ENCODE data around the gene WDR4. TPM values are rescaled to one million over a fixed set of nuclear protein-coding genes. Genes with fewer than 3 reads are reported as not detected.

The WDR4 gene
- total RNA-seq, 1 experiment from 2014 or later, result 17.6 TPM

GRCh38 chr21:42863504-42863870, 15.9 kb downstream of the WDR4 start:
- 0 out of 2 replicates have a peak, but pooled peaks cover 13% of the 10 kb centered on the region for H3K79me2 ChIP-seq (ENCODE audit: low read depth)
- no peaks in the 10 kb centered on the region for H3F3A ChIP-seq (ENCODE audit: insufficient read depth, low read depth)
- intact Hi-C loops (cut with micrococcal nuclease; ENCODE audit: unreplicated experiment), result no loop called here

DNA sequence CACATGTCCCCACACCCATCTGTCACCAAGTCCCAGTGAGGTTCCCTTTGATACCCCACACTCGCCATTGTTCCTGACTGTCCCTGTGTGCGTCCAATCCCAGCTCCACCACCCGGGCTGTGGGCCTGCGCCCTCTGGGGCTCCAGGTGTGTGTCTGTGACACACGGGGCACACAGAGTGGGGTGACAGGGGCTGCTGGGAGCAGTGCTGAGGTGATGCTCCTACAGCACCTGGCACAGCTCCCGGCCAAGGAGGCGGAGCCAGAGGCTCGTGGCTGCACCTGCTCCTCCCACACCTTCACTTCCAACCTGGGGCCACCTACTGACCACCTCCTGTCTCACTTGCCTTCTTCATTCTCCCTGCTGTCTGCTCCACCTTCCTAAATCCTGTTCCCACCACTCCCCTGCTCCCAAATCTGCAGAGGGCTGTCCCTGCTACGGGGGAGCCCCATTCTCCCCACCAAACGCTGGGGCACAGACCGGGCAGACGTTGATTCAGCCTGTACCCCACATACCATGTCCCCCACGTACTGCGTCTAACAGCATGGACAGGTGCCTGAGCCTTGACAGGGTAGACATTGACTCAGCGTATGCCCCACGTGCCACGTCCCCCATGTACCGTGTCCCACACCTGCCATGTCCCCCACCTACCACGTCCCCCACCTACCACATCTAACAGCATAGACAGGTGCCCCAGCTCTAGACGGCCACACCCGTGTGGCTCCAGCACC, 16.4 kb downstream of the WDR4 start:
- Histone ChIP-seq H3K36me3 (ENCODE audit: low read depth) (no peaks in the 10 kb centered on the region), H3K79me2 (ENCODE audit: low read depth) (0 out of 2 replicates have a peak, but pooled peaks cover 10% of the 10 kb centered on the region), H3K4me2 (no peak overlapping the region), H3K27me3 (ENCODE audit: insufficient read depth, low read depth) (no peaks in the 10 kb centered on the region), H3K4me1 (replicated peaks; ENCODE audit: insufficient read depth) (no peaks in the 10 kb centered on the region), H3K4me3 (no peak overlapping the region), H3F3A (ENCODE audit: insufficient read depth, low read depth) (no peaks in the 10 kb centered on the region), H3K9me2 (ENCODE audit: insufficient read depth) (no peaks in the 10 kb centered on the region), H4K20me1 (ENCODE audit: insufficient read depth) (peaks cover 16% of the 10 kb centered on the region), H3K9me3 (ENCODE audit: insufficient read depth, low read depth) (no peaks in the 10 kb centered on the region), H3K27ac (no peak overlapping the region), H2AFZ (no peak overlapping the region)
- TF ChIP-seq, protein P1, sequence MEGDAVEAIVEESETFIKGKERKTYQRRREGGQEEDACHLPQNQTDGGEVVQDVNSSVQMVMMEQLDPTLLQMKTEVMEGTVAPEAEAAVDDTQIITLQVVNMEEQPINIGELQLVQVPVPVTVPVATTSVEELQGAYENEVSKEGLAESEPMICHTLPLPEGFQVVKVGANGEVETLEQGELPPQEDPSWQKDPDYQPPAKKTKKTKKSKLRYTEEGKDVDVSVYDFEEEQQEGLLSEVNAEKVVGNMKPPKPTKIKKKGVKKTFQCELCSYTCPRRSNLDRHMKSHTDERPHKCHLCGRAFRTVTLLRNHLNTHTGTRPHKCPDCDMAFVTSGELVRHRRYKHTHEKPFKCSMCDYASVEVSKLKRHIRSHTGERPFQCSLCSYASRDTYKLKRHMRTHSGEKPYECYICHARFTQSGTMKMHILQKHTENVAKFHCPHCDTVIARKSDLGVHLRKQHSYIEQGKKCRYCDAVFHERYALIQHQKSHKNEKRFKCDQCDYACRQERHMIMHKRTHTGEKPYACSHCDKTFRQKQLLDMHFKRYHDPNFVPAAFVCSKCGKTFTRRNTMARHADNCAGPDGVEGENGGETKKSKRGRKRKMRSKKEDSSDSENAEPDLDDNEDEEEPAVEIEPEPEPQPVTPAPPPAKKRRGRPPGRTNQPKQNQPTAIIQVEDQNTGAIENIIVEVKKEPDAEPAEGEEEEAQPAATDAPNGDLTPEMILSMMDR (conservative IDR thresholded peaks at IDR 0.05), result peak; percentile 39; the same call in 1 of the 2 replicates
- TF ChIP-seq EZH2 (IDR thresholded peaks at IDR 0.05; ENCODE audit: low read depth), result no peak
- intact Hi-C loops (cut with micrococcal nuclease; ENCODE audit: unreplicated experiment), result no loop called here
- ChIA-PET CTCF (no interaction called here), POLR2A (ENCODE audit: unreplicated experiment) (no interaction called here)
- peak in 1 of 2 experiments; percentile 16 for DNase-seq
- no TSS peak for BruUV-seq (replicated peaks)

More at GRCh38 chr21:42863504-42863870, 15.9 kb downstream of the WDR4 start:
- Histone ChIP-seq H3K36me3 (ENCODE audit: low read depth) (no peaks in the 10 kb centered on the region), H3K27me3 (ENCODE audit: insufficient read depth, low read depth) (no peaks in the 10 kb centered on the region), H3K9me3 (ENCODE audit: insufficient read depth, low read depth) (no peaks in the 10 kb centered on the region), H2AFZ (no peak overlapping the region), H3K4me3 (no peak overlapping the region), H3K4me1 (replicated peaks; ENCODE audit: insufficient read depth) (no peaks in the 10 kb centered on the region), H3K9me2 (ENCODE audit: insufficient read depth) (no peaks in the 10 kb centered on the region), H3K4me2 (no peak overlapping the region), H3K27ac (no peak overlapping the region), H4K20me1 (ENCODE audit: insufficient read depth) (peaks cover 16% of the 10 kb centered on the region)
- no TSS peak for BruUV-seq (replicated peaks)
- no peak for TF ChIP-seq EZH2 (IDR thresholded peaks at IDR 0.05; ENCODE audit: low read depth)
- TF ChIP-seq, protein P1 (conservative IDR thresholded peaks at IDR 0.05), result no peak
- CTCF ChIA-PET, result no interaction called here
- POLR2A ChIA-PET (ENCODE audit: unreplicated experiment), result no interaction called here
- DNase-seq, result no peak

DNA sequence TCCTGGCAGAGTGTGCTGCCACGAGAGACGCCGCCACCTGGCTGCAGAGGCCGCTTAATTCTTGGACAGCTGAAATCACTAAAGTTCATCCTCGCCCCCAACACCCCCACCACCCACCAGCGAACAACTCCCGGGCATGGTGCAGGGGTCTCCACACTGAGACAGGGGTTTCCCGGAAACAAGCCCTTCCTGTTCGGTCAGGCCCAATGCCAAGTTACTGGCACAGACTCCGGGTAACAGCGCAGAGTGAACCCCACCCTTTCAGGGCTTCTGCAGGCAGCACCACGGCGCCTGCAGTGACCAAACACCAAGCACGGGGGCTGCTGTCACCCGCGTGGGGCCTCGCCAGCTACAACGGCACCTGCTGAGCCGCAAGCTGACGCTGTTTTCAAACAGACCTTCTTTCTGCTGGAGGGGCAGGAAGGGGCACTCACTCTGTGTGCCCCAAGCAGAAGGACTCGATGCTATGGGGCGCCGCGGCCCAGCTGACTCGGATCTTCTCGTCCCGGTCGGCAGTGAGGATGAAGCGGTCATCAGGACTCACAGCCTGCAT, 17.4 kb downstream of the WDR4 start:
- TF ChIP-seq, protein P1 (conservative IDR thresholded peaks at IDR 0.05), result no peak
- no peak for TF ChIP-seq EZH2 (IDR thresholded peaks at IDR 0.05; ENCODE audit: low read depth)
- Histone ChIP-seq H3K27ac (no peak overlapping the region), H3K9me2 (ENCODE audit: insufficient read depth) (no peaks in the 10 kb centered on the region), H2AFZ (no peak overlapping the region), H3F3A (ENCODE audit: insufficient read depth, low read depth) (no peaks in the 10 kb centered on the region), H3K79me2 (ENCODE audit: low read depth) (0 out of 2 replicates have a peak, but pooled peaks cover 9% of the 10 kb centered on the region), H3K27me3 (ENCODE audit: insufficient read depth, low read depth) (no peaks in the 10 kb centered on the region), H3K36me3 (ENCODE audit: low read depth) (no peaks in the 10 kb centered on the region), H3K4me3 (no peak overlapping the region), H3K4me2 (no peak overlapping the region), H4K20me1 (ENCODE audit: insufficient read depth) (peaks cover 12% of the 10 kb centered on the region), H3K4me1 (replicated peaks; ENCODE audit: insufficient read depth) (no peaks in the 10 kb centered on the region), H3K9me3 (ENCODE audit: insufficient read depth, low read depth) (no peaks in the 10 kb centered on the region)
- intact Hi-C loops (cut with micrococcal nuclease; ENCODE audit: unreplicated experiment), result no loop called here
- POLR2A ChIA-PET (ENCODE audit: unreplicated experiment), result no interaction called here
- BruUV-seq (replicated peaks), result no TSS peak
- CTCF ChIA-PET, result no interaction called here
- no peak for DNase-seq
